Measurements from ENCODE around the gene TNN. TPM values are rescaled to one million over a fixed set of nuclear protein-coding genes. Genes with fewer than 3 reads are reported as not detected.
A peak's percentile ranks its signal among the peaks of the same experiment; 100 is the strongest.

TNN gene
- total RNA-seq, 1 donor from 2014 or later, result 0.58 TPM

- ATAC-seq (no peak), DNase-seq (ENCODE audit: low spot score) (no peak)
These were observed 104.9 kb downstream of the TNN start for GRCh38 chr1:175172503-175172902.

- DNase-seq (ENCODE audit: low spot score), result no peak
- no peak for ATAC-seq
These were observed 105.9 kb downstream of the TNN start for GRCh38 chr1:175173531-175173930.

DNA sequence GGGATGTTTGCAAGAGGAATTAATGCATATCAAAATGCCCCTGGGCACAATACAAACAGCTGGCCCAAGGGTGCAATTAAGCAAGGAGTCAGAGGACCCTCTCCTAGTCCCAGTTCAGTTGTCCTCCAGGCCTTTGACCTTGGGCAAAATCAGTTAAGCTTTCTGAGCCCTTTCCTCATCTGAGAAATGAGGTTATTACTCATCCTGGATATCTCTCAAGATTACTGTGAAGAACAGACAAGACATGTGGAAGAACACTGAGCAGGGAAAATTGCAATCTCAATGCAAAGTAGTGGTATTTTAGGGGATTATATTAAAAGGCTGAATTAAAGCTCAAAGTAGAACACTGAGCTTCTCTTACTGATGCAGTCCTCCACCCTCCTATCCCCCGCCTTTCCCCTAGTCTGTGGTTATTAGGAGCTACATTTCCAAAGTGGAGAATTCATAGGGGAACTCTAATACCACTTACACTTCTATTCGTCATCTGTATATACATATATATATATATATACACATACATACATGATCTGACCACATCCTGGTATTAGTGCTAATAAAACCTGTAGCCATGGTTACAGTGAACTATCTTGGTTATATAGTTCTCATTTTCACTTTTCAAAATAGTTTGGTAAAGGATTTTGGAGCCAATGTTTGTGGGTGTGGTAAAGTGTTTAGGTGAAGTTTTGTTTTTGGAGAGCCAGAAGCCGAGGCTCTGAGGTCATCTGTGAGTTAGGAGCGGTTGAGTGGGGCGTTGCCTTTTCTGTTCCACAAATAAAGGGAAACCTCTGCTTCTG is 106.9 kb downstream of the TNN start:
- ATAC-seq (no peak), DNase-seq (ENCODE audit: low spot score) (no peak)

DNA sequence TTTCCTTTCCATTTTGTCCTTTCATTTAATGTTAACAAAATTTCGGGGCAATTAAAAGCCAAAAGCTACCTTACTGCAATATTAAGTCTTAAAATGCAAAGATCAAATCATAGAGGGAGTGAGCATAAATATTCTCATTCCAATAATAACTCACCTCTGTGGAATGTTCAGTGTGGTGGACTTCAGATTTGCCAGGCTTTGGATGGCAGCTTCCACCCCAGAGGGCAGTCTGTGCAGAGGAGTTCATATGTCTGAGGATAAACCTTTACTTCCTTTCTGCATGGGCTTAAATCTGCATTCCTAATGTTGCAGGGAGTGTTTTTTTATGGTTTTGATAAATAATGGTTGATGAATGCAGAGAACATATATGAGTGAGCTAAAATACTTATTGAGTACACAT is 108.6 kb downstream of the TNN start:
- ATAC-seq (no peak), DNase-seq (ENCODE audit: low spot score) (no peak)

- DNase-seq (ENCODE audit: low spot score) (no peak), ATAC-seq (no peak)
These were observed 110.4 kb downstream of the TNN start for GRCh38 chr1:175178056-175178455.

DNA sequence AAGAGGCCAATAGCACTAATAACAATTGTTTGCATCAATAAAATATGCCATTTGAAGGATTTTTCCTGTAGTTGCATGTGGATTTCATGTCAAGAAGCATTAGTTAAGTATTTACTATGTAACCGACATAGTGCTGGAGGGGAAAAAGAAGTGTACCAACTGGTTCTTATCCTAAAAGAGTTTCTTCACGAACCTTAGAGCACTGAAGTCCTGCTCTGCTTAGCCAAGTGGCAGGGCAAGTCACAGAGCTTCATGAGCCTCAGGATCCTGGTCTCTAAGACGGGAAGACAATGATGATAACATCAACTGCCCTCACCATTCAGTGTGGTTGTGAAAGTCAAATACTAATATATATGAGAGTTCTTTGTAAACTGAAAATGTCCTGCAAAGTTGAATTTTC is 110.8 kb downstream of the TNN start:
- no peak for DNase-seq (ENCODE audit: low spot score)

GRCh38 chr1:175179837-175180590 is 112.4 kb downstream of the TNN start:
- no peak for DNase-seq (ENCODE audit: low spot score)
- no peak for ATAC-seq

More for the DNA sequence above, 110.8 kb downstream of the TNN start:
- ATAC-seq, result no peak

- DNase-seq (ENCODE audit: low spot score) (no peak), ATAC-seq (no peak)
These were observed 114.6 kb downstream of the TNN start for GRCh38 chr1:175182201-175182746.

DNA sequence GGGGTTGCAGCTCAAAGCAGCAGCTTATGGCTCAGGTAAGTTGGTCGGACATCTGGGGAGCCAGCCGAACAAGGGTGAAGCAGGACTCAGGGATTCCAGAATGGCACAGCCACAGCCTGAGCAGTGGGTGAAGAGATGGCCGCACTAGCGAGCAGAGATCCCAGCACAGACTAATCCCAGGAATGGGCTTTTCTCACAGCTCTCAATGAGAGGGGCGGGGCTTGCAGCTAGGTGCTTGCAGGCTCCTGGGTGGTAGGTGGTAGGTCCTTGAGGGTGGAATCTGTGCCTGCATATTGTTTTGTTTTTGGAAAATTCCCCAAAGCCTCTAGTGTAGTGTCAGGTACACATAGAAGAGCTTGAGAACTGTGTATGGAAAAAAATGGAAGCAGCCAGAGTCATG is 116.0 kb downstream of the TNN start:
- no peak for ATAC-seq

GRCh38 chr1:175185903-175186302 is 118.3 kb downstream of the TNN start:
- DNase-seq (ENCODE audit: low spot score) (no peak), ATAC-seq (no peak)

More for the DNA sequence above, 116.0 kb downstream of the TNN start:
- DNase-seq (ENCODE audit: low spot score), result no peak

DNA sequence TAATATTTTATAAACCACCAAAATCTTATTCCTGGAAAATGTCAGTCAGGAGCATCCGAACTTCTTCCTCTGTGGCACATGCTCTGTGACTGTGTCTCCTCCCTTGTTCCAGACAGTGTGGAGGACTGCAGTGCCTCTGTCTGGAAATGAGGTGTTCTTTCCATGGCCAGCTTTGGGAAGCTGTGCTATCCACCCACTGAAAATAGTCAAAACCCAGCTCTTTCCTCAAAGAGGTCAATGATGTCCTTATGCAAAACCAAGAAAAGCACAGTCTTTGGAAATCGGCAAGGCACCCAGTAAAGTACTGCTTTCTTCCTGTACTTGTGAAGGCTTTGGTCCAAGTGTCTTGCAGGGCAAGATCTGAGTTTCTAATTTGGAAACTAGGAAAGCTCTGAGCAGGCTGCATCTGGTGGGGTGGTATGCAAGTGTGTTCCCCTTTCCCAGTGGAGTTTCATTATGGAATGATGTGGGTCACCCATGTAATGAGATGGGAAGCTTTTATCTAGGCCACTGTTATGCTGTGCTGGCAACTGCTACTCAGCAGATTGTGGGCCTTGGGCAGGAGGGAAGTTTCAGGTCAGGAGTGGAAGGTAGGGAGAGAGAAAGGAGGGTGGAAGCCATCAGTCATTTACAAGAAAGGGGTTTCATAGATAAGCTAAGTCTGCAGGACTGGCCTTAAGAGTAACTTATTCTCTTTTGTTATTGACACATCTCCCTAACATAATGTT is 119.0 kb downstream of the TNN start:
- DNase-seq (ENCODE audit: low spot score) (no peak), ATAC-seq (no peak)

GRCh38 chr1:175188936-175189335 is 121.3 kb downstream of the TNN start:
- ATAC-seq, result no peak
- no peak for DNase-seq (ENCODE audit: low spot score)

DNA sequence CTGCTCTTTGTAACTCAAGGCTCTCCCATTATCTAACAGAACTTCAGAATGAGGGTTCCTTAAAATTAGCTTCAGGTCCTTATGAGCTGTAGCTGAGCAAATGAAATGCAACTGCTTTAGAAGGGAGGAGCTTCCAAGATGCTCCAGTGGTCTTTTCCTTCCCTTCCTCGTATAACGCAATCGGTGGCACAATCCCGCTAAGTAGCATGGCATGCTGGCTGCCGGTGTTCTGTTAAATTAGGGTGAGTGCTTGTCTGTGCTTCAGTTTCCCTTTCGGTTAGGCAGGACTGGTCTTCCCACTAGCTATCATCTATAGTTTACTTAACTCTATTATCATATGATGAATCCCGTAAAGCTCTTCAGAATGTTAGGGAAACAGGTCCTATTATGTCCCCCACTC is 124.0 kb downstream of the TNN start:
- DNase-seq (ENCODE audit: low spot score), result no peak
- peak; percentile 34 for ATAC-seq

GRCh38 chr1:175192111-175192629 is 124.5 kb downstream of the TNN start:
- DNase-seq (ENCODE audit: low spot score) (peak; percentile 82), ATAC-seq (peak; percentile 61)

DNA sequence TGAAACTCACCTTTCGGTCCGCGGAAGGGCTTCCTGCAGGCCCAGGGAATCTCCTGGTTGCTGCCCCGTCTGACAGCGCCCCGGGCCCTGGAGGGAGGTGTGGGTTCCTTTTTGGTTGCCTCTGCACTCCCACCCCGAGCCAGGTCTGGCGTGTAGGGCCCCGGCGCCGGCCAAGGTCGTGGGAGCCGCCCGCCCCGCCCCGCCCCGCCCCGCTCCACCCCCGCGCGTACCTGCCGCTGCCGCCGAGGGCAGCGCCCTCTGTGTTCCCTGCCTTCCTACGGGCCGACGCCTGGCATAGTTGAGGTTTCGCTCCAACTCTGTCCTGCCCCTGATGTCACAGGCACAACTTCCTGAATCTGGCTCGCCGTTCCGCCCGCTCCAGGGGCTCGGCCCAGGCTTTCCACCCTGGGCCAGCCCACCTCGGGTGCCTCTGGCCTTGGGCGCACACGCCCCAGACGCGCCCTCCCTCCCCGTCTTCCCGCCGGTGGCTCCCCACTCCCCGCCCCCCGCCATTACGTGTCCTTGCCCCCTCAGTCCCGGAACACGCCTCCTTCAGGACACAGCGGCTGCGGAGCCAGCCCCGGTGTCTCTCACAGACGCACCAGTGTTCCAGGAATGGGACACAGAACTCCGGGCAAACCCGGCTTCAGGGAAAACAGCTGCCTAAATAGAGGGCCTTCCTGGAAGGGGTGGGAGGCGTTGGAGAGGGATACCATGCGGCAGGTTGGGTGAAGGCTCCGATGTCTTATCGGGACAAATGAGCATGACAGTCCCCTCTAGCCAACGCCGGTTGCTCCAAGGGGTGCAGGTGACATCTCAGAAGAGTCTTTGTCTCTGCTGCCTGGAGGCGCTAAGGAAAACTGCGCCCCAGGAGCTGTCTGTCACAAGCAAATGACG is 125.2 kb downstream of the TNN start, which contains the start of gene KIAA0040:
TSS of gene KIAA0040 (minus strand) at position 147 of the 897 bp plus-strand sequence. CDS start 31,763 bp downstream, outside the sequence.
- peak; percentile 93 for ATAC-seq
- DNase-seq (ENCODE audit: low spot score), result peak; percentile 87

- DNase-seq (ENCODE audit: low spot score), result no peak
- no peak for ATAC-seq
These were observed 125.9 kb downstream of the TNN start for GRCh38 chr1:175193527-175193910.

DNA sequence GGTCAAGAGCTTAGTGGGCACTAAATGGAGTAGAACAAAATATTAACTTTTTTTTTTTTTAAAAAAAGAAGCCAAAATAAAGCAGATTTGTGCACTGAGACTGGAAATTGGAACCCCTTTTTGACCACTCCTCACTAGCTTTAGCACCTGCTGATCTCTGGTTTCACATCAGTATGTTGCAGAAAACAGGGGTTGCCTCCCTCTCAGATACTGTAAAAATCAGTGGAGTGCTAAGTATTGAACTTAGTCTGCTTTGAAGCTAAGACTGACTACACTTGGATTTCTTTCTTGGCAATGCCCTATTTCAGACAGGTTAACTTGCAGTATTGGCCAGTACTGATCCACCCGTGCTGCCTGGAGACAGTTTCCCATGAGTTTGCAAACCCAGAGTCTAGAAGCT is 127.6 kb downstream of the TNN start:
- ATAC-seq (no peak), DNase-seq (ENCODE audit: low spot score) (no peak)

GRCh38 chr1:175195798-175196197 is 128.2 kb downstream of the TNN start:
- DNase-seq (ENCODE audit: low spot score) (no peak), ATAC-seq (no peak)

- no peak for DNase-seq (ENCODE audit: low spot score)
- ATAC-seq, result no peak
These were observed 129.9 kb downstream of the TNN start for GRCh38 chr1:175197531-175197930.

Data from left lobe of liver (tissue), 2 donors.